ENCODE results near the gene WTAP.
"Not testable (repeated sequence)": the region's sequence is repeated elsewhere in the genome, so short reads cannot be mapped to it uniquely, and the experiment has no call there.

Gene WTAP

GRCh38 chr6:159760602-159761057, 33.3 kb downstream of the WTAP start:
- in situ Hi-C loops (cut with HindIII; ENCODE audit: low sequenced_read_pairs) = loop anchor here (5.0 kb wide), 1 partner anchor 68 kb away; the partner anchor contains the start of gene SOD2

DNA sequence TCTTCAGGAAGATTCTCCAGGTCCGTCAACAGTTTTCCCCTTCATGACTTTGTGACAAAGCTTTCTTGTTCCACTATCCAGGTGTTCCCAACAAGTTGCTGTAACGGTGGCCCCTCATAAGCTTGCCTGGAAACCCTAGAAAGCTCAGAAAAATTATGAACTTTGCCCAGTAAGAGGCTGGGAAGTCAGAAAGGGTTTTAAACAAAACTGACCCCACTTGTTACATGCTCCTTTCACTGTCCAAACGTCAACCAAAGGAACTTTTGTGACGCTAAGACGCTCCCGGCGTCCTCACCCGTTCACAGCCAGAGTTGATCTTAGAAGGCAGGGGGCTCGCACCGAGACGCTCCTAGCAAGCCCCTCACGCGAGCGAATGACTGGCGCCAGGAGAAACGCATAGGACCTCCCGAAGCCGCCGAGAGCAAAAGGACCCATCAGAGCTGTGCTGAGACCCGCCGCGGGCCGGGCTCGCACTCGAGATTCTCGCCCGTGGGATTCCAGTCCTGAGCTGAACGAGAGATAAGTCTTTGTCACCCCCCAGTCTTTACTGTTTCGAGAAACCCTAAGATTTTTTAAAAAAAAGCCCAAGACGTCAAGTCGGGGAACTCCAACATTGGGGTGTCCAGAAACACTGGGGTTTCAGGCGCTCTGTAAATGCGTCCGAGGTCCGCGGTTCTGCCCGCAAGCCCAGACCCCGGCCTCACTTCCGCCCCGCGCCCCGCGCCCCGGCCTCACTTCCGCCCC, 34.0 kb downstream of the WTAP start:
- in situ Hi-C loops (cut with HindIII; ENCODE audit: low sequenced_read_pairs) = loop anchor here (5.0 kb wide), 1 partner anchor 69 kb away; the partner anchor contains the start of gene SOD2

DNA sequence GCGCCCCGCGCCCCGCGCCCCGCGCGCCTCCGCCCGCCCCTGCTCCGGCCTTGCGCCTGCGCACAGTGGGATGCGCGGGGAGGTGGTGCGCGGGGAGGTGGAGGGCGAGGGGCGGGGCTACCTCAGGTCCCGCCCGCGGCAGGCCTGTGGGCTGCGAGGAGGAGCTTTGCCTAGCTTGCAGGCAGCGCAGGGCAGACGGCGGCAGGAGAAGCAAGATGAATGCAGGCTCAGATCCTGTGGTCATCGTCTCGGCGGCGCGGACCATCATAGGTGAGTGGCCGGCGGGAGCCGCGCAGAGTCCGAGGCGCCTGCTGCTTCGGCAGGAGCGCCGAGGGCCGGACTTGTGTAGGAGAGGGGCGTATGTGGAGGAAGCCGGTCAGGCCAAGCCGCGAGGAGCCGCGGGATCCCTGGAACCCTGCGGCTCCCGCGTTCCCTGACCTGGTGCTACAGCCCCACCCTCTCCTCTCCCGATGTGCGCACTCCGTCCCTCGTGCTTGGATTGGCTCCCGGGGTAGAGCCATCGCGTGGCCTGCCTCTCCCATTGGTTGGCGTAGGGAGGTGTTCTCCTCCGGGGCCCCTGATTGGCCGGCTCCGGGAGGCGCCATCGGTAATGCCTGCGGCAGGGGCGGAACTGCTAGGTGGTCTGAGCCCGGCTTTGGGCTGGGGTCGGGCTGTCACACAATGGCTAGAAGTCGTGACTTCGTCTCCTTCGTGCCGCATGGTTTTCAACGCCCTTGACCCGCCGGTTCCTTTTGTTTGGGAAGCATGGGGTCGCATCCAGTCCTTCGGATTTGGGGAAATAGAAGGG, 34.8 kb downstream of the WTAP start, which contains the start of gene ACAT2:
Gene ACAT2, plus strand, starts transcription at position 173 of the 808 bp plus-strand sequence. Its CDS starts 43 bp downstream, at position 216.
- in situ Hi-C loops (cut with HindIII; ENCODE audit: low sequenced_read_pairs) = loop anchor here (5.0 kb wide), 1 partner anchor 70 kb away; the partner anchor contains the start of gene SOD2

DNA sequence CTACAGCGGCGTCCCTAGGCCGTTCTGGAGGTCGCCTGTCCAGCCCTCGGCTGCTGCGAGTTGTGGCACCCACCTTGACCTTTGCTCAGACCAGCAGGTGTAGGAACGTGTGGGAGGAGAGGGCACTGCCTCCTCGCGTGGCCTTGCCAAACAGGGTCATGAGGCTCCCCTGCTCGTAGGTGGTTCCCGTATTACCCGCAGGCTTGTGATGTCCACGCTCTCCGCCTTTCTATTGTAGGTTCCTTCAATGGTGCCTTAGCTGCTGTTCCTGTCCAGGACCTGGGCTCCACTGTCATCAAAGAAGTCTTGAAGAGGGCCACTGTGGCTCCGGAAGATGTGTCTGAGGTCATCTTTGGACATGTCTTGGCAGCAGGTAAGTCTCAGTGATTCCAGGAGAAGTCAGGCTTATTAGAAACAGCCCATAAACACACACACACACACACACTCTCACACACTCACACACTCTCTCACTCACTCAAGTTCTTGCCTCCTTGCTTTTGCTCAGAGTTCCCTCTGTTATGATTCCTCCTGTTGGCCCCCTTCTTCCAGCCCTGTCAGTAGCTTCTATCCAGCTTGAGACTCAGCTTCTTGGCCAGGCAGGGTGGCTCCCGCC, 35.5 kb downstream of the WTAP start:
- in situ Hi-C loops (cut with HindIII; ENCODE audit: low sequenced_read_pairs) = loop anchor here (5.0 kb wide), 1 partner anchor 70 kb away; the partner anchor contains the start of gene SOD2

GRCh38 chr6:159766906-159767305, 39.6 kb downstream of the WTAP start:
- in situ Hi-C loops (cut with HindIII; ENCODE audit: low sequenced_read_pairs) = no loop called here

- in situ Hi-C loops (cut with HindIII; ENCODE audit: low sequenced_read_pairs) = no loop called here
Measured at GRCh38 chr6:159769470-159769869, 42.2 kb downstream of the WTAP start.

- in situ Hi-C loops (cut with HindIII; ENCODE audit: low sequenced_read_pairs) = no loop called here
Measured at GRCh38 chr6:159772196-159772595, 44.9 kb downstream of the WTAP start.

DNA sequence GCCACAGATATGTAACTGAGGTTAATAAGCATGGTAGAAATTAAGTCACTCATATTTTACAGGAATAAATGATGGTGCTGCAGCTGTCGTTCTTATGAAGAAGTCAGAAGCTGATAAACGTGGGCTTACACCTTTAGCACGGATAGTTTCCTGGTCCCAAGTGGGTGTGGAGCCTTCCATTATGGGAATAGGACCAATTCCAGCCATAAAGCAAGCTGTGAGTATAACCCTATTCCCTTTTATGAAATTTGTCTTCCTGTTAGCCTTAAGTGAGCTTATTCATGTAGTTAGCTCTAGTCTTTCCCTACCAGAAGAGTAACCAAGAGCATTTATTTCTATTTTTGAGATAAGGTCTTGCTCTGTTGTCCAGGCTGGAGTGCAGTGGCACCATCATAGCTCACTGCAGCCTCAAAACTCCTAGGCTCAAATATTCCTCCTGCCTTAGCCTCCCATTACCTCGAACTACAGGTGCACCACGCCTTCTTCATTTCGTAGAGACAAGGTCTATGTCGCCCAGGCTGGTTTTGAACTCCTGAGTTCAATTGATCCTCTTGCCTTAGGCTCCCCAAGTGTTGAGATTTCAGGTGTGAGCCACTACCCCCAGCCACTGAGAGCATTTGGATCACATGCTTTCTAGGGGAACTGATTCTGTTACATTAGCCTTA, 50.1 kb downstream of the WTAP start:
- in situ Hi-C loops (cut with HindIII; ENCODE audit: low sequenced_read_pairs) = no loop called here

DNA sequence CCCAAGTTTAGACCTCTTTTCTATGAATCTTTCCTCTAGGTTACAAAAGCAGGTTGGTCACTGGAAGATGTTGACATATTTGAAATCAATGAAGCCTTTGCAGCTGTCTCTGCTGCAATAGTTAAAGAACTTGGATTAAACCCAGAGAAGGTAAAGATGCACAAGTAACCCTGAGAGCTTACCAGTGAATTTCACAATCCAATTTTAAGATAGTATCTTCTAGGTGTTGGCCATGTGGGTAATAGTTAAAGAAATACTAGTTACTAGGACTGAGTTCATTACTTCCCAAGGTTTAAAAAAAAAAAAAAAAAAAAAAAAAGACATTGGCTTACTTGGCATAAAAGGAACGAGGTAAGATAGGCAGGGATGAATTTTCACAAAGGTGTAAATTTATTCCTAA, 50.8 kb downstream of the WTAP start:
- in situ Hi-C loops (cut with HindIII; ENCODE audit: low sequenced_read_pairs) = no loop called here

GRCh38 chr6:159778542-159779103, 51.3 kb downstream of the WTAP start:
- in situ Hi-C loops (cut with HindIII; ENCODE audit: low sequenced_read_pairs) = no loop called here

DNA sequence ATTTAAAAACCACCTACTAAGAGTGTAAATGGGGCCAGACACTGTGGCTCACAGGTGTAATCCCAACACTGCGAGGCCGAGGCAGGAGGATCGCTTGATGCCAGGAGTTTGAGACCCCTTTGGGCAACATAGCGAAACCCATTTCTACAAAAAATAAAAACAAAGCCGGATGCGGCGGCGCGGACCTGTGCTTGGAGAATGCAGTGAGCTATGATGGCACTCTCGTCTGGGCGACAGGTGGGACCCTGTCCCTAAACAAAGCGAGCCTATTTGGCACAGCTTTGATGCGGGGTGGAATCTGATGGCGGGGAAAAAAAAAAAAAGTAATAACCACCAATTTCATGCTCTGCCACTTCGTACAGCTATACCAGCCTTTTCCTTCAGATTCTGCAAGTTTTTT, 61.0 kb downstream of the WTAP start:
- in situ Hi-C loops (cut with HindIII; ENCODE audit: low sequenced_read_pairs) = no loop called here

- in situ Hi-C loops (cut with HindIII; ENCODE audit: low sequenced_read_pairs) = no loop called here
Measured at GRCh38 chr6:159788753-159789376, 61.6 kb downstream of the WTAP start.

DNA sequence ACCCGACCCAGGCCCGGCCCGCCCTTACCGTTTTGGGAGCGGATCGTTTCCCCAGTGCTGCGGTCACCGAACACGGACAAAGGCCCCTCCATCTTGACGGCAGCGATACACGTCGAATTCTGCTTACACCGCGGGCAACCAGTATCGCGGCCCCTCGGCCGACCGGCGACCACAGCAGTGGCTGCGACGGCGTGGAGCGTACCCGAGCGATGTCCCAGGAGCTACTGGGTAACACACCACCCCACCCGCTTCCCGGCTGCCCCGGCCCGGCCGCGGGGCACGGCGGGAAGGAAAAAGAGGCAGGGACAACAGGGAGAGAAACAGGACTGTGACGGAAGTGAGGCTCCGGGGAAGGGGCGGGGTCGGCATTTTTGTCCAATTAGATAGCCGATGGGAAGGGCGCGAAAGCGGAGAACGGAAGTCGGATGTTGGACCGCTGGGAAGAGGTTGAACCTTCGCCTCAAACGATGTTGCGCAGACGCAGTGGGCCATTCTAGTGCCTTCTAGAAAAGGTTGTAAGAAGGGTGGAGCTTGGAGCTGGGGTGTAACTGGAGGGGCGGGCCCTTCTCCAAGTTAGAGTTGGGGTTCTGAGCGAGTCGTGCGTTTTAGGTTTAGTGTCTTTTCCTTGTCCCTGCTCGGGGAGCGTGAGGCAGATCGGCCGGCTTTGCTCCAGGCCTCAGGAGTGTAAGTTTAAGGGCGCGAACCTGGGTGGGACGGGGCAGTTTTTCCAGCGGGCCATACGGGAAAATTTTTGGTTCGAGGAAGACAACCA, 62.3 kb downstream of the WTAP start, which contains the start of gene TCP1:
Gene TCP1, minus strand, starts transcription at position 226 of the 772 bp plus-strand sequence. Its CDS starts 134 bp downstream, at position 92.
- in situ Hi-C loops (cut with HindIII; ENCODE audit: low sequenced_read_pairs) = no loop called here

DNA sequence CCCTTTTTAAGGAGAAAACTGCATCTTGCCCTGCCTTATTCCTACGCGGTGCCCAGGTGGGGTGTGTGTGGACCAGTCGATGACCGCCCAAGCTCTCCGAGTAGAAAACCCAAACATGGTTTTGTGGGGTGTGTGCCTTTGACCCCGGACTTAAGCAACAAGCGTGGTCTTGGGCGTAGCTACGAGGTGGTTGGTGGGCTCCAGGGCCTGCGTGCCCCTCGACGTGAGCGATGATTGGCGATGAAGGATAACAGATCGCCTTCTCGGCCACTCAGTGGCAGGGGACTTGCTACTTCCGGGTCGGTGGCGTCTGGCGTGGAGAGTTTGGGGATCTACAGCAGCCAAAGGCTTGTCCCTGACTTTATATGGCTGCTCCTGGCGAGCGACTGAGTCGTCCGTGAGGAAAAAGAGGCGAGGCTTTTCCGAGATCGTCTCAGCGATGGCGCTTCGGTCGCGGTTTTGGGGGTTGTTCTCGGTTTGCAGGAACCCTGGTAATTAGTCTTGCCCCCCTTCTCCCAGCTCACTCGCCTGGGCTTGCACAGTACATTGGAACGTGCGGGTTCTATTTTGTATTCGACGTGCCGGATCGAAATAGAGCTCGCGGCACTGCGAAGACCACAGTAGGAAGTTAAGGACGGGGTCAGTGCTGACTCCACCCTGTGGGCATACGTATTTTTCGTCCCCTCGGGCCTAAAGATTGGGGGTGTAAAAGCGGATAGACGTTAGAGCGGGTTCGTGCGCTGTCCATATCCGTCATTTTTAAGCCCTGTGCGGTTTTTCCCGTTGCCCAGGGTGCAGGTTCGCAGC, 63.0 kb downstream of the WTAP start, which contains the start of gene MRPL18:
Gene MRPL18, plus strand, starts transcription at position 319 of the 807 bp plus-strand sequence. Its CDS starts 121 bp downstream, at position 440.
- in situ Hi-C loops (cut with HindIII; ENCODE audit: low sequenced_read_pairs) = no loop called here

DNA sequence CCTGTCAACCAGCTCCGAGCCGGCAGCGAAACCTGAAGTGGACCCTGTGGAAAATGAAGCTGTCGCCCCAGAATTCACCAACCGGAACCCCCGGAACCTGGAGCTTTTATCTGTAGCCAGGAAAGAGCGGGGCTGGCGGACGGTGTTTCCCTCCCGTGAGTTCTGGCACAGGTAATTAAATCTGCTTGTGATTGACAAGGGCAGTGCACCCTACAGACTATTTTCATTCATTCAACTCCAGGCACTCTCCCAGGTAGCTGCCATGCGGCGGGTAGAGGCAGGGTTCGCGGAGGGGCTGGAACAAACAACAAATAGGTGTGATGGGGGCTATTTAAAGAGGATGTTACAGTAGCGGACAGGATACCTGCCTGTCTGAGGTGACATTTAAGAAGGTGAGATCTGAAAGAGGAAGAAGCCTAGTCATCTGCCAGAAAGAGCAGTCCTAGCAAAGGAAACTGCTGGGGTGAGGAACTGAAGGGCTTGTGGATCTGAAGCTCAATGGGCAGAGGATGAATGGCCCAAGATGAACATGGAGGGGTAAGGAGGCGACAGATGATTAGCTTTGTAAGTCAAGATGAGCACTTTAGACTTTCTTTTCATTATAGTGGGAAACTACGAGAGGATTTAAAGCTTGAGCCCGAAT, 63.8 kb downstream of the WTAP start:
- in situ Hi-C loops (cut with HindIII; ENCODE audit: low sequenced_read_pairs) = no loop called here

DNA sequence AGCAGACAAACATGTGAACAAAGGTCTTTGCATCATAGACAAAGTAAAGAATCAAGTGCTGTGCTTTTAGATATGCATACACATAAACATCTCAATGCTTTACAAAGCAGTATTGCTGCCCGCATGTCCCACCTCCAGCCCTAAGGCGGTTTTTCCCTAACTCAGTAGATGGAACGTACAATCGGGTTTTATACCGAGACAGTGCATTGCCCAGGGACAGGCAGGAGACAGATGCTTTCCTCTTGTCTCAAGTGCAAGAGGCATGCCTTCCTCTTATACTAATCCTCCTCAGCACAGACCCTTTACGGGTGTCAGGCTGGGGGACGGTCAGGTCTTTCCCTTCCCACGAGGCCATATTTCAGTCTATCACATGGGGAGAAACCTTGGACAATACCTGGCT, 67.7 kb downstream of the WTAP start:
- in situ Hi-C loops (cut with HindIII; ENCODE audit: low sequenced_read_pairs) = not testable (repeated sequence)

GRCh38 chr6:159797554-159797953, 70.2 kb downstream of the WTAP start:
- in situ Hi-C loops (cut with HindIII; ENCODE audit: low sequenced_read_pairs) = no loop called here
